Measurements from ENCODE around the gene COA7.
"Not testable (repeated sequence)": the region's sequence is repeated elsewhere in the genome, so short reads cannot be mapped to it uniquely, and the experiment has no call there.

Gene COA7

GRCh38 chr1:52697795-52698674 is at the start of gene COA7:
Gene COA7 (minus strand): TSS chr1:52698347. CDS start chr1:52698326, 21 bp downstream.
- peak; percentile 68 for DNase-seq (ENCODE audit: low spot score)

GRCh38 chr1:52747450-52747849 is 49.3 kb upstream of the COA7 start:
- no peak for DNase-seq (ENCODE audit: low spot score)

- DNase-seq (ENCODE audit: low spot score) = no peak
These were observed 48.0 kb upstream of the COA7 start for GRCh38 chr1:52746189-52746588.

GRCh38 chr1:52741259-52741658 is 43.1 kb upstream of the COA7 start:
- DNase-seq (ENCODE audit: low spot score) = no peak

GRCh38 chr1:52739699-52740467 is 41.7 kb upstream of the COA7 start:
- no peak for DNase-seq (ENCODE audit: low spot score)

GRCh38 chr1:52738893-52739292 is 40.7 kb upstream of the COA7 start:
- DNase-seq (ENCODE audit: low spot score) = no peak

GRCh38 chr1:52738148-52738547 is 40.0 kb upstream of the COA7 start:
- no peak for DNase-seq (ENCODE audit: low spot score)

- DNase-seq (ENCODE audit: low spot score) = not testable (repeated sequence)
These were observed 37.2 kb upstream of the COA7 start for GRCh38 chr1:52735371-52735770.

- DNase-seq (ENCODE audit: low spot score) = no peak
These were observed 35.2 kb upstream of the COA7 start for GRCh38 chr1:52733368-52733767.

GRCh38 chr1:52727956-52728656 is 30.0 kb upstream of the COA7 start:
- no peak for DNase-seq (ENCODE audit: low spot score)

- no peak for DNase-seq (ENCODE audit: low spot score)
These were observed 29.0 kb upstream of the COA7 start for GRCh38 chr1:52727114-52727586.

GRCh38 chr1:52726265-52727113 is 28.3 kb upstream of the COA7 start, which contains the start of gene ZYG11B:
Gene ZYG11B (plus strand): TSS chr1:52726453. CDS start chr1:52726654, 201 bp downstream.
- DNase-seq (ENCODE audit: low spot score) = peak; percentile 71

GRCh38 chr1:52725903-52726264 is 27.7 kb upstream of the COA7 start:
- no peak for DNase-seq (ENCODE audit: low spot score)

- no peak for DNase-seq (ENCODE audit: low spot score)
These were observed 25.1 kb upstream of the COA7 start for GRCh38 chr1:52723260-52723659.

- DNase-seq (ENCODE audit: low spot score) = not testable (repeated sequence)
These were observed 17.1 kb upstream of the COA7 start for GRCh38 chr1:52715296-52715695.

- no peak for DNase-seq (ENCODE audit: low spot score)
These were observed 15.4 kb upstream of the COA7 start for GRCh38 chr1:52713590-52713989.

- no peak for DNase-seq (ENCODE audit: low spot score)
These were observed 10.9 kb upstream of the COA7 start for GRCh38 chr1:52709016-52709415.

GRCh38 chr1:52707927-52708655 is 9.9 kb upstream of the COA7 start:
- no peak for DNase-seq (ENCODE audit: low spot score)

- no peak for DNase-seq (ENCODE audit: low spot score)
These were observed 9.1 kb upstream of the COA7 start for GRCh38 chr1:52706941-52707926.

Measured in hematopoietic multipotent progenitor cell treated with erythropoietin and hydrocortisone succinate and interleukin-3 and kit ligand, for 15 days (in vitro differentiated cells).